ENCODE data around the gene SLC25A33.

DNA sequence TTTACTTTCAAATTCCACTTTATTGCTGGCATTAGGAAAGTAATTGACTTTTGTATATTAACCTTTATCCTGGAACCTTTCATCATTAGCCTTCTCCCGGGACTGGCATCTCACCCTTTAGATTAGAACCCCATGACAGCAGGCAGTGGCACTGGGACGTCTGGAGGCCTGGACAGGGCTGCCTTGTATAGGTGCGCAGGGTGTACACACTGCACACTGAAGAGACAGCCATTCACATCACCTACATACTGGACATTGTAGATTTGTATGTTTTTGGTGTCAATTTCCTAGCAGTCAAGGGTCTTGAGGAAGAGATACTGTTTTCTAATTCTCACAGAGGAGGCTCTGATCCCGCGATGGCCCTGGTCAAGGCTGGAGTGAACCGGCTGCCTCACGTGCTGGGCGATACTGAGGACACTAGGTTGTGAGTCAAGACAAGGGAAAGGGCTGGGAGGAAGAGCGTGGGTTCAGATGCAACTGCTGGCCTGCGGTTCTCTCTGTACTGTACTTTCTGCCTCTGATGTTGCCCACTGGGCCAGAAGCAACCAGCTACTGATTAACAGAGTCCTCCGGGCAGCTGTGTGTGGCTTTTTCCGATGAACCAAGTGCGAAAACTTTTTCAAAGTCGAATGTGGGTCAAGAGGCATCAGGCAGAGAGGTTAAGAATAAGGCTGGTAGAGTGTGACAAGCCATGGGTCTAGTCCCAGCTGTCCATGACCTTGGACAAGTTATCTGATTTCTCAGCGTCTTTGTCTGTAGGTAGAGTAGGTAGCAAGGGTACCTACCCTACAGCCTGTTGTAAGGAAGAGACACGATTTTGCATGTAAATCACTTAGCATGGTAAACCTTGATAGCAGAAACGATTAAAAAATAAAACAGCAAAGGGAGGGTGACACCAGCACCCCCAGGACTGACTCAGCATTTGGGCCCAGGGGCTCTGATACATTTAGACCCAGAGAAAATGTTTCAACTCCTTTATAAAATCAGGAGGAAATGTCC is 38.2 kb upstream of the SLC25A33 start:
- TF ChIP-seq CTCF (conservative IDR thresholded peaks at IDR 0.05; ENCODE audit: low read depth, low read length): no peak
- TF ChIP-seq EZH2 (IDR thresholded peaks at IDR 0.05; ENCODE audit: low read length, unreplicated experiment): no peak
- no peak for TF ChIP-seq EZH2phosphoT487 (IDR thresholded peaks at IDR 0.05; ENCODE audit: borderline replicate concordance, low read length)

Measured in PC-3 (cell line).